Suprapubic skin (tissue), 4 donors: Measurements from ENCODE around the gene SLC28A1. TPM values are rescaled to one million over a fixed set of nuclear protein-coding genes. Genes with fewer than 3 reads are reported as not detected.
A peak's percentile ranks its signal among the peaks of the same experiment; 100 is the strongest.

Experiments
- DNase-seq, 2 donors: peaks; one replicate each; pipeline ENCODE4 v3.0.0-alpha.2; 2019; ENCODE audit warnings: low spot score in 2 of 2
- H3K27ac ChIP-seq: fragments of 200-600 bp; sonication (generic); one replicate; pipeline ENCODE4 v1.5.1; 2019
- H3K27me3 ChIP-seq: fragments of 200-600 bp; sonication (generic); one replicate; pipeline ENCODE4 v1.5.1; 2019
- H3K36me3 ChIP-seq: fragments of 200-600 bp; sonication (generic); one replicate; pipeline ENCODE4 v1.5.1; 2019
- H3K4me1 ChIP-seq: fragments of 200-600 bp; sonication (generic); one replicate; pipeline ENCODE4 v1.5.1; 2019
- H3K4me3 ChIP-seq: fragments of 200-600 bp; sonication (generic); one replicate; pipeline ENCODE4 v1.5.1; 2019; ENCODE audit warnings: mild to moderate bottlenecking
- H3K9me3 ChIP-seq: fragments of 200-600 bp; sonication (generic); one replicate; pipeline ENCODE4 v1.5.1; 2019
- EP300 ChIP-seq: sonication (generic); formaldehyde crosslinking; IDR thresholded peaks from one replicate; pipeline ENCODE4 v1.6.1; 2017; ENCODE audit warnings: antibody characterized with exemption
- POLR2A ChIP-seq, 2 donors: fragments of 450-650 bp; IDR thresholded peaks; one replicate each; pipeline ENCODE4 v1.6.1; 2017; ENCODE audit warnings: antibody characterized with exemption in 2 of 2, mild to moderate bottlenecking in 2 of 2, moderate library complexity in 2 of 2
- POLR2AphosphoS5 ChIP-seq, 3 donors: sonication (generic); formaldehyde crosslinking; IDR thresholded peaks; one replicate each; pipeline ENCODE4 v1.6.1; 2017; ENCODE audit warnings: antibody characterized with exemption in 3 of 3
- WGBS: methylation state at CpG from one replicate; pipeline ENCODE4 v1.1.5; 2018; 5-methylcytosine and 5-hydroxymethylcytosine counted together
- total RNA-seq, 4 donors: library from RNA; depleted of rRNA; stranded (reverse); fragments of >200 nt; gene quantifications; one replicate each; pipeline ENCODE4 v1.1.0, GENCODE V29; 2016
- TF ChIP-seq, protein P1 (sequence below), 2 donors: fragments of 200-600 bp in 1 of 2; fragments of 450-650 bp in 1 of 2; sonication (generic) in 1 of 2; IDR thresholded peaks; one replicate each; pipeline ENCODE4 v1.5.1; 2016 to 2019; ENCODE audit warnings: antibody characterized with exemption in 2 of 2, mild to moderate bottlenecking in 1 of 2, moderate library complexity in 1 of 2

Gene SLC28A1
- total RNA-seq, 4 donors from 2014 or later = not detected

DNA sequence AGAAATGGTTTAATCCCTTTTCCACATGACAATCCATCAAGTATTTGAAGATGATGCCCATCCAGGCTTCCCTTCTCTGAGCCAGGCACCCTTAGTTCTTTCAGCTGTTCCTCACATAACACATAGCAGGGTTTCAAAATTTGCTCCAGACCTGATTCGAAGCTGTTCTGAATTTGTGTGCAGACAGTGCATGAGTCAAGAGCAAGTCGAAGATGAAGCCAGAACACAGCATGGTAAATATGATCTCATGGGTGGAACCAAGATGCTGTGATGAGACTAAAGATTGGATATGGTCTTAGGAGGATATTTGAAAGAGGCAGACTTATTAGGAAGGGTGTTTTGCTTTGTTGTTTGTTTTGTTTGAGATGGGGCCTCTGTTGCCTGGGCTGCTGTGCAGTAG lies 64.6 kb downstream of the SLC28A1 start:
- no peaks in the 10 kb centered on the region for H3K27me3 ChIP-seq
- DNase-seq = no peak
- 68% methylated on average over 2 of the region's 2 CpGs for WGBS
- H3K9me3 ChIP-seq = no peaks in the 10 kb centered on the region
- TF ChIP-seq, protein P1, sequence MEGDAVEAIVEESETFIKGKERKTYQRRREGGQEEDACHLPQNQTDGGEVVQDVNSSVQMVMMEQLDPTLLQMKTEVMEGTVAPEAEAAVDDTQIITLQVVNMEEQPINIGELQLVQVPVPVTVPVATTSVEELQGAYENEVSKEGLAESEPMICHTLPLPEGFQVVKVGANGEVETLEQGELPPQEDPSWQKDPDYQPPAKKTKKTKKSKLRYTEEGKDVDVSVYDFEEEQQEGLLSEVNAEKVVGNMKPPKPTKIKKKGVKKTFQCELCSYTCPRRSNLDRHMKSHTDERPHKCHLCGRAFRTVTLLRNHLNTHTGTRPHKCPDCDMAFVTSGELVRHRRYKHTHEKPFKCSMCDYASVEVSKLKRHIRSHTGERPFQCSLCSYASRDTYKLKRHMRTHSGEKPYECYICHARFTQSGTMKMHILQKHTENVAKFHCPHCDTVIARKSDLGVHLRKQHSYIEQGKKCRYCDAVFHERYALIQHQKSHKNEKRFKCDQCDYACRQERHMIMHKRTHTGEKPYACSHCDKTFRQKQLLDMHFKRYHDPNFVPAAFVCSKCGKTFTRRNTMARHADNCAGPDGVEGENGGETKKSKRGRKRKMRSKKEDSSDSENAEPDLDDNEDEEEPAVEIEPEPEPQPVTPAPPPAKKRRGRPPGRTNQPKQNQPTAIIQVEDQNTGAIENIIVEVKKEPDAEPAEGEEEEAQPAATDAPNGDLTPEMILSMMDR (IDR thresholded peaks at IDR 0.05) = no peak
- no peak for TF ChIP-seq POLR2AphosphoS5 (IDR thresholded peaks at IDR 0.05)
- TF ChIP-seq EP300 = no peak
- no peak for TF ChIP-seq POLR2A (IDR thresholded peaks at IDR 0.05)
- H3K4me3 ChIP-seq = no peak overlapping the region
- peak overlapping the region; percentile 48 for H3K27ac ChIP-seq
- H3K4me1 ChIP-seq = peaks cover 3% of the 10 kb centered on the region
- H3K36me3 ChIP-seq = no peaks in the 10 kb centered on the region

DNA sequence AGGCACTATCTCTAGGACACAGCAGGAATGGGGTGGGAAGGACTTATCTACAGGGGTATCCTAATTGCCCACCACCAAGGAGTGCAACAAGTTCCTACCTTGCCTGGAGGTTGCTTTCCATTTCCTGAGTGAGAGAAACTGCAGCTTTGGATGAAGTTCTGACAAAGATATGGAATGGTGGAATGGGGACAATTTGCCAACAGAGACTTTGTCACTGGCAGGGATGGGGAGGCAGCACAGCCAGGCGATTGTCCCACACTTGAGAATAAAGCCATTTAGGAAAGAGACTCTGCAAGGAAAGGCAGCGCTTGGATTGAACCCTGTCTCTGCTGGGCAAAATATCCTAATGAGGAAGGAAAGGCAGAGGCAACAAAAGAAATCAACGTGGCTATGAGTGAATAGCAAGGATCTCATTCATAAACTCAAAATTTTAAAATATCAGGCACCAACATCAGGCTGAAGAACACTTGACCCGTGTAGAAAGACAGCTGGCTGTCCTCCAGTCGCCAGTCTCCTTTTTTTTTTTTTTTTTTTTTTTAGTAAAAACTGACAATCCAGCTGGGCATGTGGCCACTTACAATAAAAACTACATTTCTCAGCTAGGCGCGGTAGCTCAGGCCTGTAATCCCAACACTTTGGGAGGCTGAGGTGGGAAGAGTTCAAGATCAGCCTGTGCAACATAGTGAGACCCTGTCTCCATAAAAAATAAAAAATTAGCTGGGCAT lies 65.5 kb downstream of the SLC28A1 start:
- H3K27ac ChIP-seq = no peak overlapping the region
- H3K4me1 ChIP-seq = peaks cover 3% of the 10 kb centered on the region
- no peaks in the 10 kb centered on the region for H3K27me3 ChIP-seq
- no peaks in the 10 kb centered on the region for H3K9me3 ChIP-seq
- no peak for DNase-seq
- no peaks in the 10 kb centered on the region for H3K36me3 ChIP-seq
- WGBS = 65% methylated on average over 7 of the region's 7 CpGs
- no peak overlapping the region for H3K4me3 ChIP-seq
- TF ChIP-seq EP300 = no peak
- TF ChIP-seq, protein P1 (IDR thresholded peaks at IDR 0.05) = no peak

DNA sequence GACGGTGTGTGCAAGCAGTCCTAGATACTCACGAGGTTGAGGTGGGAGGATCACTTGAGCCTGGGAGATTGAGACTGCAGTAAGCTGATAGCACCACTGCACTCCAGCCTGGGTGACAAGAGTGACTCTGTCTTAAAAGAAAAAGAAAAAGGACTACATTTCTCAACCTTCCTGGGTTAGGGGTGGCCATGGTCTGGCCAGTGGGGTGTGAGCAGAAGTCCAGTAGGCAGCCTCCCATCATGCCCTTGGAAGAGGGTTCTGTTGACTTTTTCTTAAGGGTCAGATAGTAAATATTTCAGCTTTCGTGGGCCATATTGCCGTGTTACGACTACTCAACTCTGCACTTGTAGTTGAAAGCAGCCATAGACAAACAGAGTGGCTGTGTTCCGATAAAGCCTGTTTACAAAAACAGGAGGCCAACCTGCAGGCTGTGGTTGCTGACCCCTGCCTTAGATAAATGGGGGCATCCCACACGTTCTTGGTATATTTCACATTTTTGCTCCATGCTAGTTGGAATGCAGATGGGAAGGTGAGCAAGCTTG lies 66.2 kb downstream of the SLC28A1 start:
- Histone ChIP-seq H3K9me3 (no peaks in the 10 kb centered on the region), H3K27ac (no peak overlapping the region), H3K27me3 (no peaks in the 10 kb centered on the region), H3K36me3 (no peaks in the 10 kb centered on the region), H3K4me1 (peaks cover 9% of the 10 kb centered on the region), H3K4me3 (no peak overlapping the region)
- no peak for DNase-seq
- WGBS = 88% methylated on average over 7 of the region's 7 CpGs
- TF ChIP-seq, protein P1 (IDR thresholded peaks at IDR 0.05) = no peak
- TF ChIP-seq POLR2A (IDR thresholded peaks at IDR 0.05) = no peak
- no peak for TF ChIP-seq POLR2AphosphoS5 (IDR thresholded peaks at IDR 0.05)
- TF ChIP-seq EP300 = no peak

DNA sequence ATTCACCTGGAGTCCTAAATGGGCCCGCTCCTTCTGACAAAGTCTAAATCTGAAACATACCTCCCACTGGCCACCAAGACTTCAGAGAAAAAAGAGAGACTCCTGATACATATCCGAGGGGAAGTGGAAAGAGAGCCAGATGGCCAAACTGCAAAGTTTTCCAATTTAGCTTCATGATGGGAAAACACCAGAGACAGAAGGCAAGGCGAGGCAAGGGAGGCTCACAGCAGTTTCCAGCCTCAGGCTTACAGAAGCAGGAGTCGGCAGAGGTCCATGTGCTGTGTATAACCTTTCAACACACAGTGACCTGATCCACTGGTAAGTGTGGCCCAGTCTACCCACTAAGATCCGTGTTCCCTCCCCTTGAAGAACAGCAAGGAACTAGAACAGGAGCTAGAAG lies 67.3 kb downstream of the SLC28A1 start:
- TF ChIP-seq, protein P1 (IDR thresholded peaks at IDR 0.05) = no peak
- TF ChIP-seq POLR2AphosphoS5 (IDR thresholded peaks at IDR 0.05) (no peak), EP300 (no peak), POLR2A (IDR thresholded peaks at IDR 0.05) (no peak)
- H3K27me3 ChIP-seq = no peaks in the 10 kb centered on the region
- no peak for DNase-seq
- H3K27ac ChIP-seq = no peak overlapping the region
- WGBS = 89% methylated on average over 5 of the region's 5 CpGs
- no peaks in the 10 kb centered on the region for H3K9me3 ChIP-seq
- no peaks in the 10 kb centered on the region for H3K36me3 ChIP-seq
- H3K4me1 ChIP-seq = peaks cover 12% of the 10 kb centered on the region
- no peak overlapping the region for H3K4me3 ChIP-seq

DNA sequence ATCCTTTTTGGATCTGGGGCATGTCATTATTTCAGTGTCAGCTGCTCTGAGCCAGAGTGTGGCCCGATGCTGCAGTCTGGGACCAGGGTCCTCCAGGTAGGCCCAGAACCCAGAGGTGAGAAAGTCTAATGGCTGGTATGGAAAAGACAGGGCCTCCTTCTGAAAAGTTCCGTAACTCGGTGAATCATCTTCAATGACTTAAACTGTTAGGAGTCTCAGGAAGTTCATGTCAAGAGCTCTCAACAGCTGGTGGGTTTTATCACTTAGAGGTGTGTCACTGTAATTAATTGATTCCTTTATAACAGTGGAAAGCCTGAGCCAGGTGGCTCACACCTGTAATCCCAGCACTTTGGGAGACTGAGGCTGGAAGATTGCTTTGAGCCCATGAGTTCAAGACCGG lies 68.7 kb downstream of the SLC28A1 start:
- 98% methylated on average over 4 of the region's 4 CpGs for WGBS
- H3K27me3 ChIP-seq = no peaks in the 10 kb centered on the region

More for the DNA sequence above, 68.7 kb downstream of the SLC28A1 start:
- Histone ChIP-seq H3K36me3 (no peaks in the 10 kb centered on the region), H3K4me1 (peaks cover 12% of the 10 kb centered on the region), H3K27ac (no peak overlapping the region), H3K4me3 (no peak overlapping the region), H3K9me3 (no peaks in the 10 kb centered on the region)
- TF ChIP-seq EP300 (no peak), POLR2A (IDR thresholded peaks at IDR 0.05) (no peak), POLR2AphosphoS5 (IDR thresholded peaks at IDR 0.05) (no peak)
- TF ChIP-seq, protein P1 (IDR thresholded peaks at IDR 0.05) = no peak
- no peak for DNase-seq
